HepG2 (cell line): ENCODE data around the gene PRSS16. TPM values are rescaled to one million over a fixed set of nuclear protein-coding genes. Genes with fewer than 3 reads are reported as not detected.

Experiments used
- ATAC-seq: fragments of 200-7000 bp; cut with Tn5 transposase; 3 replicates; pipeline ENCODE4 v1.9.1; 2020; ENCODE audit warnings: mild to moderate bottlenecking, moderate library complexity
- BruUV-seq: library from RNA; stranded (reverse); fragments of 400-500 nt; replicated peaks from 2 replicates; lab custom pipeline; 2021; lab: Mats Ljungman, UMichigan
- CTCF ChIA-PET: fragments of 300-600 bp; formaldehyde crosslinking; extraction: SDS; loops from one replicate; lab custom pipeline; 2021; ENCODE audit warnings: low total read pairs, inconsistent platforms, low intra/inter-chr PET ratio; lab: Yijun Ruan, JAX
- POLR2A ChIA-PET: fragments of 350-600 bp; sonication (Branson Sonifier 250); formaldehyde crosslinking; loops from one replicate; lab custom pipeline; 2020; ENCODE audit warnings: antibody characterized with exemption, inconsistent platforms; lab: Yijun Ruan, JAX
- DNase-seq: peaks from one replicate; pipeline ENCODE4 v3.0.0-alpha.2; 2015; ENCODE audit warnings: low spot score
- FAIRE-seq: peaks from 3 replicates; lab custom pipeline; 2011; peaks lifted over from hg19 to GRCh38; lab: Jason Lieb, UNC
- H2AFZ ChIP-seq: one replicate; pipeline ENCODE4 v1.6.1; 2011; ENCODE audit warnings: low read length, inconsistent platforms
- H3K27ac ChIP-seq: fragments of 300-600 bp; 3 replicates; pipeline ENCODE4 v1.8.0; 2011; ENCODE audit warnings: mixed run types, mild to moderate bottlenecking, mixed read lengths, low read length, inconsistent platforms; ENCODE audit not compliant: insufficient read depth; ENCODE audit errors: extremely low read length
- H3K27me3 ChIP-seq, 2 experiments: fragments of 200-600 bp in 1 of 2; 2 replicates in 1 of 2; 3 replicates in 1 of 2; pipeline versions ENCODE4 v1.6.0 to v1.8.0; 2011; ENCODE audit warnings: low read length in 2 of 2, mild to moderate bottlenecking in 2 of 2, moderate library complexity in 2 of 2, inconsistent platforms in 1 of 2; ENCODE audit not compliant: insufficient read depth in 2 of 2, control insufficient read depth in 1 of 2
- H3K36me3 ChIP-seq, 2 experiments: fragments of 200-600 bp in 1 of 2; replicated peaks in 1 of 2; 2 replicates in 1 of 2; 3 replicates in 1 of 2; pipeline versions ENCODE4 v1.5.1 to v1.8.0; 2011; ENCODE audit warnings: low read length in 2 of 2, inconsistent platforms in 1 of 2; ENCODE audit not compliant: insufficient read depth in 2 of 2, control insufficient read depth in 1 of 2
- H3K4me1 ChIP-seq: 2 replicates; pipeline ENCODE4 v1.5.1; 2012; ENCODE audit warnings: low read length, inconsistent platforms; ENCODE audit not compliant: insufficient read depth
- H3K4me2 ChIP-seq: 2 replicates; pipeline ENCODE4 v1.6.0; 2011; ENCODE audit warnings: low read depth, low read length, inconsistent platforms
- H3K4me3 ChIP-seq, 3 experiments: fragments of 200-600 bp in 1 of 3; sonication (generic), shearing (Covaris generic) in 1 of 3; replicated peaks in 1 of 3; 2 replicates each; pipeline ENCODE4 v1.5.1; 2011 to 2016; ENCODE audit warnings: low read length in 3 of 3, inconsistent platforms in 2 of 3, low read depth in 2 of 3, mild to moderate bottlenecking in 2 of 3, control low read depth in 1 of 3, mixed read lengths in 1 of 3; ENCODE audit not compliant: insufficient read depth in 1 of 3
- H3K79me2 ChIP-seq: one replicate; pipeline ENCODE4 v1.6.1; 2011; ENCODE audit warnings: low read length, inconsistent platforms; ENCODE audit not compliant: insufficient read depth
- H3K9ac ChIP-seq: 2 replicates; pipeline ENCODE4 v1.6.0; 2011; ENCODE audit warnings: mild to moderate bottlenecking, low read depth, low read length, inconsistent platforms; ENCODE audit not compliant: insufficient read depth
- H3K9me3 ChIP-seq: 2 replicates; pipeline ENCODE4 v1.5.1; 2012; ENCODE audit warnings: mild to moderate bottlenecking, low read length
- H4K20me1 ChIP-seq: 2 replicates; pipeline ENCODE4 v1.6.0; 2011; ENCODE audit warnings: inconsistent platforms, mild to moderate bottlenecking, low read length, moderate library complexity; ENCODE audit not compliant: insufficient read depth
- ELF4 ChIP-seq: sonication (generic); formaldehyde crosslinking; IDR thresholded peaks from 2 replicates; pipeline ENCODE4 v1.5.0; 2020; ENCODE audit warnings: missing genetic modification reagents, mild to moderate bottlenecking, moderate library complexity, borderline replicate concordance
- FOSL2 ChIP-seq: sonication (generic); formaldehyde crosslinking; IDR thresholded peaks from 2 replicates; pipeline ENCODE4 v1.4.0; 2020; ENCODE audit warnings: missing genetic modification reagents
- FOXO1 ChIP-seq: sonication (generic); formaldehyde crosslinking; IDR thresholded peaks from 2 replicates; pipeline ENCODE4 v1.4.0; 2020; ENCODE audit warnings: missing genetic modification reagents
- NR1H2 ChIP-seq: sonication (generic); formaldehyde crosslinking; IDR thresholded peaks from 2 replicates; pipeline ENCODE4 v1.8.1; 2022; ENCODE audit warnings: low read depth, missing genetic modification reagents, borderline replicate concordance
- NR2F1 ChIP-seq, 2 experiments: fragments of 450-650 bp in 1 of 2; formaldehyde crosslinking in 1 of 2; IDR thresholded peaks; 2 replicates each; pipeline versions ENCODE4 v1.5.0 to v1.6.1; 2016 to 2020; ENCODE audit warnings: mild to moderate bottlenecking in 1 of 2, missing compliant biosample characterization in 1 of 2, missing genetic modification reagents in 1 of 2, moderate library complexity in 1 of 2
- RBFOX2 ChIP-seq: fragments of 200-400 bp; formaldehyde crosslinking; IDR thresholded peaks from 2 replicates; pipeline ENCODE4 v1.6.1; 2017; ENCODE audit warnings: low read depth, mild to moderate bottlenecking, low read length
- REXO4 ChIP-seq: sonication (generic); formaldehyde crosslinking; IDR thresholded peaks from 2 replicates; pipeline ENCODE4 v1.8.0; 2022; ENCODE audit warnings: missing genetic modification reagents, mild to moderate bottlenecking, borderline replicate concordance
- ZBTB1 ChIP-seq: sonication (generic); formaldehyde crosslinking; IDR thresholded peaks from 2 replicates; pipeline ENCODE4 v1.4.0; 2020; ENCODE audit warnings: missing genetic modification reagents, borderline replicate concordance
- ZBTB42 ChIP-seq: sonication (generic); formaldehyde crosslinking; IDR thresholded peaks from 2 replicates; pipeline ENCODE4 v1.5.0; 2020; ENCODE audit warnings: mild to moderate bottlenecking, missing genetic modification reagents
- ZNF207 ChIP-seq: fragments of 450-650 bp; IDR thresholded peaks from 2 replicates; pipeline ENCODE4 v1.6.1; 2016; ENCODE audit warnings: antibody characterized with exemption, borderline replicate concordance
- ZNF30 ChIP-seq: sonication (generic); formaldehyde crosslinking; IDR thresholded peaks from 2 replicates; pipeline ENCODE4 v1.5.0; 2020; ENCODE audit warnings: mild to moderate bottlenecking, missing genetic modification reagents
- WGBS: methylation state at CpG from one replicate; pipeline ENCODE4 v1.1.6; 2017; ENCODE audit warnings: low lambda C conversion rate; 5-methylcytosine and 5-hydroxymethylcytosine counted together
- in situ Hi-C: cut with HindIII; loops from 2 replicates; pipeline ENCODE4 v1.10.0; 2017; ENCODE audit warnings: low pct_unique_long_range_greater_than_20kb; ENCODE audit not compliant: extremely low pct_ligation_motif_present
- intact Hi-C: fragments of 100-400 bp; cut with micrococcal nuclease; formaldehyde crosslinking; loops from one replicate; pipeline ENCODE4 v1.10.0; 2022; ENCODE audit not compliant: unreplicated experiment
- polyA plus RNA-seq, 8 experiments: library from polyadenylated mRNA; depleted of rRNA in 3 of 8; stranded (reverse) in 7 of 8; unstranded in 1 of 8; fragments of >200 nt; fragmentation: Illumina TruSeq in 4 of 8; extraction: Trizol in 4 of 8; gene quantifications; 2 replicates each; pipeline versions ENCODE4 v1.2.1 to v1.2.3, GENCODE V29; 2011 to 2016; ENCODE audit warnings: low read depth in 4 of 8, missing spikeins in 1 of 8, mixed read lengths in 1 of 8; ENCODE audit not compliant: insufficient read depth in 1 of 8
- total RNA-seq, 5 experiments: library from RNA; depleted of rRNA; stranded (reverse); fragments of >200 nt; fragmentation: Illumina TruSeq; extraction: Trizol; gene quantifications; 2 replicates each; pipeline ENCODE4 v1.2.3, GENCODE V29; 2016; ENCODE audit warnings: low read depth in 1 of 5
- TF ChIP-seq, protein P1 (sequence below): sonication (generic); formaldehyde crosslinking; IDR thresholded peaks from 2 replicates; pipeline ENCODE4 v1.4.0; 2020; ENCODE audit warnings: mild to moderate bottlenecking, low read depth, missing genetic modification reagents
- TF ChIP-seq, protein P2 (sequence below): sonication (generic); formaldehyde crosslinking; IDR thresholded peaks from 2 replicates; pipeline ENCODE4 v1.5.0; 2020; ENCODE audit warnings: mild to moderate bottlenecking, missing genetic modification reagents
- TF ChIP-seq, protein P3 (sequence below): IDR thresholded peaks from 2 replicates; pipeline ENCODE4 v1.6.1; 2016; ENCODE audit warnings: missing genetic modification reagents, missing compliant biosample characterization

PRSS16 gene
- total and polyA plus RNA-seq, 2 of the 13 experiments (the other 11 are each of a cell fraction or from before 2014, with no cell fraction given) = not detected

DNA sequence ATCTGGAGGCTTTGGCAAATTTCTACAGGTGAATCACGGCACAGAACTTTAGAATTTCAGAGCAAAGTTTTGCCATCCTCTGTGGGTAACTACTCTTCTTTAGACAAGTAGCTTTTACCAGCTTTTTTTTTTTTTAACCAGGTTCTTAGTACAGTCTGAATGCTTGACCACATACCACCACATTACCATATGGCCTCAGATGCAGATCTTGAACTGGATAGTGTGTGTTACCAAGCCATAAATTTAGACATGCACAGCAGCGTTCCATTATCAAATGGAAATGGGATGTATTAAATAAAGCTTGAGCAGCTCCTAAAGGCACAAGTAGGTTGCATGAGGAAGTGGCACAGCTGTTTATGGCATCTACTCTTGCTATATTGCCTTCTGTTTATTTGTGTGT is 38.3 kb upstream of the PRSS16 start:
- in situ Hi-C loops = no loop called here
- no peak for ATAC-seq
- ChIA-PET CTCF (no interaction called here), POLR2A (no interaction called here)
- FAIRE-seq = no peak
- no peak for DNase-seq
- intact Hi-C loops = no loop called here
- BruUV-seq = no TSS peak
- no peak overlapping the region for H3K4me3 ChIP-seq
- H3K9me3 ChIP-seq = no peaks in the 10 kb centered on the region
- H3K4me2 ChIP-seq = no peak overlapping the region
- TF ChIP-seq FOSL2 (CRISPR knock-in tag) (no peak), REXO4 (CRISPR knock-in tag) (no peak), NR1H2 (CRISPR knock-in tag) (no peak), ZNF207 (no peak), FOXO1 (CRISPR knock-in tag) (no peak), RBFOX2 (no peak), ELF4 (CRISPR knock-in tag) (no peak), ZBTB1 (CRISPR knock-in tag) (no peak), ZNF30 (CRISPR knock-in tag) (no peak), NR2F1 (CRISPR knock-in tag; IDR thresholded peaks at IDR 0.05) (no peak), ZBTB42 (CRISPR knock-in tag) (no peak)
- TF ChIP-seq, protein P1, sequence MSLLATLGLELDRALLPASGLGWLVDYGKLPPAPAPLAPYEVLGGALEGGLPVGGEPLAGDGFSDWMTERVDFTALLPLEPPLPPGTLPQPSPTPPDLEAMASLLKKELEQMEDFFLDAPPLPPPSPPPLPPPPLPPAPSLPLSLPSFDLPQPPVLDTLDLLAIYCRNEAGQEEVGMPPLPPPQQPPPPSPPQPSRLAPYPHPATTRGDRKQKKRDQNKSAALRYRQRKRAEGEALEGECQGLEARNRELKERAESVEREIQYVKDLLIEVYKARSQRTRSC = no peak
- TF ChIP-seq, protein P2, sequence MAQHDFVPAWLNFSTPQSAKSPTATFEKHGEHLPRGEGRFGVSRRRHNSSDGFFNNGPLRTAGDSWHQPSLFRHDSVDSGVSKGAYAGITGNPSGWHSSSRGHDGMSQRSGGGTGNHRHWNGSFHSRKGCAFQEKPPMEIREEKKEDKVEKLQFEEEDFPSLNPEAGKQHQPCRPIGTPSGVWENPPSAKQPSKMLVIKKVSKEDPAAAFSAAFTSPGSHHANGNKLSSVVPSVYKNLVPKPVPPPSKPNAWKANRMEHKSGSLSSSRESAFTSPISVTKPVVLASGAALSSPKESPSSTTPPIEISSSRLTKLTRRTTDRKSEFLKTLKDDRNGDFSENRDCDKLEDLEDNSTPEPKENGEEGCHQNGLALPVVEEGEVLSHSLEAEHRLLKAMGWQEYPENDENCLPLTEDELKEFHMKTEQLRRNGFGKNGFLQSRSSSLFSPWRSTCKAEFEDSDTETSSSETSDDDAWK (CRISPR knock-in tag) = no peak
- TF ChIP-seq, protein P3, sequence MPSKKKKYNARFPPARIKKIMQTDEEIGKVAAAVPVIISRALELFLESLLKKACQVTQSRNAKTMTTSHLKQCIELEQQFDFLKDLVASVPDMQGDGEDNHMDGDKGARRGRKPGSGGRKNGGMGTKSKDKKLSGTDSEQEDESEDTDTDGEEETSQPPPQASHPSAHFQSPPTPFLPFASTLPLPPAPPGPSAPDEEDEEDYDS = no peak
- no peaks in the 10 kb centered on the region for H3K4me1 ChIP-seq
- no peak overlapping the region for H3K27ac ChIP-seq
- H3K36me3 ChIP-seq = no peaks in the 10 kb centered on the region
- H3K79me2 ChIP-seq = no peaks in the 10 kb centered on the region
- peaks cover 0 to 11% of the 10 kb centered on the region in 2 experiments; a peak in 2 of 5 replicates for H3K27me3 ChIP-seq
- WGBS = 59% methylated on average over 2 of the region's 2 CpGs
- H3K9ac ChIP-seq = no peak overlapping the region
- no peaks in the 10 kb centered on the region for H4K20me1 ChIP-seq
- no peak overlapping the region for H2AFZ ChIP-seq
